NOMO-1 (cell line): ENCODE data around the gene ECI1.
"Not testable (repeated sequence)": the region's sequence is repeated elsewhere in the genome, so short reads cannot be mapped to it uniquely, and the experiment has no call there.

Source experiments
- DNase-seq, 2 experiments: peaks; one replicate each; lab custom pipeline; 2025; ENCODE audit not compliant: unreplicated experiment in 2 of 2; lab: John Stamatoyannopoulos, UW

ECI1 gene

DNA sequence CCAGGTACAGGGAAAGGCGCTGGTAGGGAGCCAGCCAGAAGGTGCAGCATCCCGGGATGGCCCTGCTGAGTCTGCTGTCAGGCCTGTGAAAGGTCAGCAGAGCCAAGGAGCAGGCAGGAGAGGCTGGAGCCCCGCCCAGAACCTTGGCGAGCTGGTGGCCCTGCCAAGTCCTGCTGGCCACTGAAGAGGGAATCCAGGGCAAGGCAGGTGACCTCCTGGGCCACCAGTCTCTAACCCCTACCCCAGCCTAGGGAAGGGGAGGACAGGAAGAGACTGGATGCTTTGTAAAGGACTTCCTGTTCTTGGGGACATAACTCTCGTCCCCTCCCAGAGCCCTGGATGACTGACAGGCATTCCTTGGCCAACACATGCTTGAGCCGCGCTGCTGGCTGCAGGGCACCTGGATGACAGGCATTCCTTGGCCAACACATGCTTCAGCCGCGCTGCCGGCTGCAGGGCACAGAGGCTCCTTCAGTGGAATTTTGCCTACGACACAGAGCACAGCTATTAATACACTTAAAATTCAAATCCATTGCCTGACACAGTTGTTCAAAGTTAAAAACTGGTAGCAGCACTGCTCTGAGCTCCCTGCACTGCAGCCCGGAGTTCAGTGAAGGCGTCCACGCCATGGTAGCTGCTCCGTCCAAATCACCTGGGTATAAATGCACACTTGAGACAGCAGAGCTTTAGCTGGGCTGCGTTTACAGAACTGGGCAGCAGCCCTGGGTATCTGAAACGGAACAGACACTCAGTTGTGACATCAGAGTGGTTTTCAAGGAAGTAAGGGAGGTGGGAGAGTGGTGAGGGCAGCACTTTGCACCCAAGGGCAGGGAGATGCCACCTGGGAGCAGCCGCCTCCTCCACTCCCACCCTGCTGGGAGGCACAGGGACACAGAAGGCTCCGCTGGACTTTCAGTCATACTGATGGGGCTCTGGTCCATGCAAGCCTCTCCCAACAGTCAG, 38.7 kb downstream of the ECI1 start:
- peak; percentile 33 to 50 for DNase-seq

DNA sequence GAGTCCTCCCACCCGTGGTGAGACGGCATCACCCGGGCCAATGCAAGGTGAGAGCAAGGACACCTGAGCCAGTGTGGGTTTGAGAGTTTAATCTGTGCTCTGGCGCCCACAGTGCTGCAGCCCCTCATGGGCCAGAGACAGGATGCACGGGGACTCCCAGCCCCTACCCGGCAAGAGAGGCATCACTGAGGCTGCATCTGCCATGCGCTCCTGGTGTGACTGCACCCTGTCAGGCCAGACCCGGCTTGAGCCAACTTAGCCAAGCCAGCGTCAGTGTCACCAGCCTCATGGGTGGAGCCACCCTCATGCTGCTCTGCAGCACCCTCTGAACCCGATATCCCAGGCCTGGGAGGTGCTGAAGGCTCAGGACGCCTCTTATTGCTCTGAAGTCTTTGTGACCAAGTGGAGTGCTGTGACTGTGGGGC, 39.5 kb downstream of the ECI1 start:
- no peak for DNase-seq

DNA sequence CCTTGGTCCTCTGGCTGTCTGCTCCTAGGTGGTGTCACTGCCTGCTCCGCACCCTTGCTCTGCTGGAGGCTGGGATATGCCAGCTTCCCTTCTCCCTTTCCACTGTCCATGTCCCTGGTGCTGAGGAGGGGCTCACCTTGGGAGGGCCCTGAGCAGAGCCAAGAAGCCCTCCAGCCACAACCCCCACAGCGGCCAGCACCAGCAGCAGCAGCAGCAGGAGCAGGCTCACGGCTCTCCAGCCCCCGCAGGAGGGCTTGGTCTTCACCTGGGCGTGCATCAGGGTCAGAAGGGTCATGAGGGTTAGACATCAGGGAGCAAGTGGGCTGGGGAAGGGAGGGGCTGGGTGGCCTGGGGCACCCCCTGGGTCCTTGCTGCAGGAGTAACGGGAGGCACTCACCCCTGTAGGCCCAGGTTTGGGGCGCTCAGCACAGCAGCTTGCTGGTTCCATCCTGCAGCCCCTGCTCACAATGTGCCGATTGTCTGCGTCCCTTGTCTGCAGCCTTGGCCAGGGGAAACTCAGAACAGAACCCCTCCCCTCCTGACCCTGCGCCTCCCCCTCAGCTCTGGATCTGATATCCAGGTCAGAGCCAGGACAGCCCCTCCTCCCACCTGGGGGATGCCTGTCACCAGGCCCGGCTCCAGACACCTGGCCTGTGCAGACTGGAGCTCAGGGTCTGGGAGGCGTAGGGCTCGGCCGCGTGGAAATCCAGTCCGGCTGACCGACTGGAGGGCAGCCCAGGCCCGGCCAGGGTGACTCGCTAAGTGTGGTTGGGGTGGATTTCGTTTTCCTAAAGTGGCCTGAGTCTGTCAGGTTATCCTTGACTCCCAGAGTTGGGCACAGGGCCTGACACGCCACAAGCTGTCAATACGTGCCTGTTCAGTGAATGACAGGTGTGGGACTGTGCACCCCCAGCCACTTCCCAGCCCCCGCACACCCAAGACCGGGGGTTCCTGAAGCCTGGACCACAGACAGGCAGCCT, 40.7 kb downstream of the ECI1 start, which contains the start of gene BRICD5:
Gene BRICD5 (minus strand): TSS at position 478 of the 980 bp plus-strand sequence. CDS start 30 bp downstream, at position 448.
- no peak for DNase-seq

DNA sequence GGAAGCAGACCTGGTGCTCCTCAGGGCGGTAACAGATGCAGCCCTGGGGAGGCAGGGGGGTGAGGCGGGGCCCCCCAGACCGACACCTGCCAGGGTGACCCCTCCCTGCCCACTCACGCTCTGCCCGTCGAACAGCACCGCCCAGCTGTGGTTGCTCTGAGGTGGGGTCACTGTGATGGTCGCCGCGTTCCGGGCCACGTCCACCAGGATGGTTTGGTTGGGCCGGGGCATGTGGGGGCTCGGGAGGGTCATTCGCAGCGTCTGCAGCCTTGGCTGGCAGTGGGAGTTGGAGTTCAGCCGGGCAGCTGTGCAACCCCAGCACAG, 41.4 kb downstream of the ECI1 start:
- no peak for DNase-seq

DNA sequence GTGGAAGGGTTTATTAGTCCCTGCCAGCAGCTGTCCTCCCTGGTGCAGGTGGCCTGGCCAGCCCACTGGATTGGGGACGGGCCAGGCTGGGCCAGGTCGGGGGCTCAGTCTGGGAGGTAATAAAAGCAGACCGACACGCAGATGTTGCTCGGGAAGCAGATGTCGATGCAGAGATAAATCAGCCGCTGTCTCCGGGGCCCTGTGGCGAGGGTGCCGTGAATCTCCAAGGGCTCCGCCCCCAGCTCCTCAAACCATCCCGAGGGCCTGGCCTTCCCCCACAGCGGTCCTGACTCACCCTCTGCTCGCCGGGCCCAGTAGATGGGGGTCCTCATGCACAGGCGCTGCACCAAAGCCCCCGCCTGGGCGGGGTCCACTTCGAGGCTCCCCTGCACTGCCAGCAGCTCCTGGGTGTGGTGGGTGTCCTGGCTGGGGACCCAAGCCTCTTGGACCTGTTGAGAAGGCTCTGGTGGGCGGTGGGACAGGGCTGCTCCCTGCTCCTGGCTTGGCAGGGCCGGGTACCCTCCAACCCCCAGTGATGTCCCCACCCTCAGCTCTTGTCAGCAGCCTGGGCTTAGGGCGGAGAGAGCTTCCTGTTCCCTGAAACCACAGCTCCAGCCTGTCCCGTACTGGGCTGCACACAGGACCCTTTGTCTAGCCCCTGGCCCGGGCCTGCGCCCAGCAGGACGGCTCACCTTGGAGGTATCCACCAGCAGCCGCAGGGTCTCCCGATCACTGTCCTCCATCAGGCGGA, 42.0 kb downstream of the ECI1 start:
- no peak for DNase-seq

DNA sequence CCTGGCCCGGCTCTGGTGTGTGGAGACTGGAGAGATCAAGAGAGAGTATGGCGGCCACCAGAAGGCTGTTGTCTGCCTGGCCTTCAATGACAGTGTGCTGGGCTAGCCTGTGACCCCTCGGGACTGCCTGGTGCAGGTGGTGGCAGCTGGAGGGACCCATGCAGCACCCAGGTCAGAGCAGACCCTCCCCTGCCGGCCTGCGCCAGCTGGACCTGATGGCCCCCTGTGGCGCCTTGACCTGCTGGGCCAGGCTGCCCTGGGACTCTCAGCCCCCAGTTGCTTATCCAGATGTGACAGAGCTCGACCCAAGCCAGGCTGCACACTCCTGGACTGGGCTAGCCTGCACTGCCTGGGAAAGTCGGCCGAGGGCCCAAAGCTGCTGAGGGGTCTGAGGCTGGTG, 42.6 kb downstream of the ECI1 start:
- DNase-seq: no peak

DNA sequence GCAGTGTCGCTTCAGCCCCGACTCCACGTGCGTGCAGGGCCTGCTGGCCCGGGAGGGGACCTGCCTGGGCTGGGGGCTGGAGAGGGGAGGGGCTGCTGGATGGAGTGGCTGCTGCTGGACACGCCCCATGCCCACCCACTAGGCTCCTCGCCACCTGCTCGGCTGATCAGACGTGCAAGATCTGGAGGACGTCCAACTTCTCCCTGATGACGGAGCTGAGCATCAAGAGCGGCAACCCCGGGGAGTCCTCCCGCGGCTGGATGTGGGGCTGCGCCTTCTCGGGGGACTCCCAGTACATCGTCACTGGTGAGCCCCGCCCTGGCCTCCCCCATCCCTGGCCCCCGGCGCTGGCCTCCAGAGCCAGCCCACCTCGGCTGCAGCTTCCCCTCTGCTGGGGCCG, 43.1 kb downstream of the ECI1 start:
- DNase-seq: no peak

DNA sequence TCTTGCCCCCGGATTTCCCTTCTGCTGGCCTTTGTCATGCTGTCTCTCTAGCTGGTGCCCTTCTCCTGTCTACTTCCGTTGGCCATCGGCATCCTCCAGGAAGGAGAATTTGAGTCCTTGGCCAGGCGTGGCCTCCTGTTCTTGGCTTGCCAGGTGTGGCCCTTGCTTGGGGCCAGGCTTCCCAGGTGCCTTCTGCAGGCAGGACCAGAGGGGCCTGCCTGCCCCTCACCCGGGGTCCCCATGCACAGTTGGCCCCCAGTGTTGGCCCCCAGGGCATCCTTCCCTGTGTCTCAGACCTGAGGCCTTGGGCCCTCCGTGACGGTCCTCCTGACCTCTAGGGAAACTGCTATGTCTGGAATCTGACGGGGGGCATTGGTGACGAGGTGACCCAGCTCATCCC, 43.5 kb downstream of the ECI1 start:
- DNase-seq: no peak

DNA sequence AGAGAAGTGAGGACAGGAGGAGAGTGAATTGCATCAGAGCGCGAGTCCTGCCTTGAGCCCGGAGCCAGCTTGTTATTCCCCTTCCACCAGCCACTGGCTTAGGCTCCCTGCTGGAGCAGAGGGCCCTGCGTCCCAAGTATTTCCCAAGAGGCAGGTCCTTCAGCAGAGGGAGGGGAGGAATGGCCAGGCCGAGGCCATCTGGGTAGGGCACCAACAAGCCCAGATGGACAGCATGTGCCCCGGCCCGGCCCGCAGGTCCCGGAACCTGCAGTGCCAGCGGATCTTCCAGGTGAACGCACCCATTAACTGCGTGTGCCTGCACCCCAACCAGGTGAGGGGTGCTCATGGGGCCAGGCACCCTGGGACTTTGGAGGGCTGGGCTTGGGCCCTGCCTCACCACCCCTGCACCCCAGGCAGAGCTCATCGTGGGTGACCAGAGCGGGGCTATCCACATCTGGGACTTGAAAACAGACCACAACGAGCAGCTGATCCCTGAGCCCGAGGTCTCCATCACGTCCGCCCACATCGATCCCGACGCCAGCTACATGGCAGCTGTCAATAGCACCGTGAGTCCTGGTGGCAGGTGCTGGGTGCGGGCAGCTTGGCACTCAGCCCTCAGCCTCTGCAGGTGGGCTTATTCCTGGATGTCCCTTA, 44.5 kb downstream of the ECI1 start:
- no peak for DNase-seq

DNA sequence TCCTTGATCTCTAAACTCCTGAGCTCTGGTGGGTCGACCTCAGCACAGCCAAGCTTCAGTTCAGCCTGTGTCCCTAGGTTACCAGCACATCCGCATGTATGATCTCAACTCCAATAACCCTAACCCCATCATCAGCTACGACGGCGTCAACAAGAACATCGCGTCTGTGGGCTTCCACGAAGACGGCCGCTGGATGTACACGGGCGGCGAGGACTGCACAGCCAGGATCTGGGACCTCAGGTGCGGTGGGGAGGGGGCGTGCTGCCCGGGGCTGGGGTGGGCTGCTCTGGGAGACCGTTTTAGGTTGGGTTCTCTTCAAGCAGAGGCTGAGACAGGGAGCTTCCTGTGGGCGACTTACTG, 45.0 kb downstream of the ECI1 start:
- DNase-seq: no peak

DNA sequence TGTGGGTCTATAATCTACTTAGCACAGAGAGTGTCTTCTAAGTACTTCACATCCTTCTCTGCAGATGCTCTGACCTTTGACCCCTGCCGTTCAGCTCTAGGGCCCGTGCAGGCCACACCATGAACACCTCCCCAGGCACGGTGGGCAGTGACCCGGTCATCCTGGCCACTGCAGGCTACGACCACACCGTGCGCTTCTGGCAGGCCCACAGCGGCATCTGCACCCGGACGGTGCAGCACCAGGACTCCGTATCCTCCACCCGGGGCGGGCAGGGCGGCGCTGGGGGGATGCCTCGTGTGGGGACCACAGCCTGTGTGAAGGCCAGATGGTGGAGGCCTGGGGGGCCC, 45.4 kb downstream of the ECI1 start:
- no peak for DNase-seq

DNA sequence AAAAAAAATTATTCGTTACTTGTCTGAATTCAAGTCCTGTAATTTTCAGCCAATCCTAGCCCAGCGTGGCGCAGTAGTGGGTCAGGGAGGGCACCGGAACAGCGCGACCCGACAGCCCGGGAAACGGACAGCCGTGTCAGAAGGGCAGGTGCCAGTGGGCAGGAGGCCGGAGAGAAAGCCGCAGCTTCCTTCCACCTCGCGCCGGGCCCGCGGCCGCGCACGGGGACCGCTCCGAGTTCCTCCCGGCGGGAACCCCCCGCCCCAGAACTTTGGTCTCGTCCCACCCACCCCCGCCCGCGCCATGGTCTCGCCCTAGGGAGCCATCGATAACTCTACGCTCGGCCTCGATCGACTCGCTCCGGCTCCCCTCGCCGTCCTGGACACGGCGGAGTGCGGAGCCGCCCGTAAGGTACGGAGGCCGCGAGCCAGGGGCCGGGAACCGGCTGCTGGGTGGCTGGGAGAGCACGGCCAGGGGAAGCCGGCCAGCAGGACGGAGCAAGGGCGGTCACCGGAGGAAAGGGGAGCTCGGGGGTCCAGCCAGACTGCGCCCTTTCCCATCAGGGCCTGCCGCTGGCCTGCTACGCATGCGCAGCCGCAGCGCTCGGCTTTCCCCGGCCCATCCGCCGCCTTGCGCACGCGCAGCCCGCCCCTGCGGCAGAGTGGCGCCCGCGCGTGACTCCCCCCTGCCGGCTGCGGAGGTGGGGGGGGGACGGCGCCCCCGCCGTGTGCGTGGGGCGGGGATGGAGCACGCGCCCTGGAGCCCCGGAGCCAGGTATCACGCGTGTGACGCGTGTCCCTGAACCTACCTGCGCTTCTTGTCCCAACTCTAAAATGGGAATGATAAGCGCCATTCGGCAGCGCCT, 46.1 kb downstream of the ECI1 start, which contains the start of gene MLST8:
Gene MLST8 (plus strand): TSS at position 351 of the 863 bp plus-strand sequence. CDS start 632 bp downstream, outside the sequence.
- DNase-seq: peak; percentile 74 to 82

DNA sequence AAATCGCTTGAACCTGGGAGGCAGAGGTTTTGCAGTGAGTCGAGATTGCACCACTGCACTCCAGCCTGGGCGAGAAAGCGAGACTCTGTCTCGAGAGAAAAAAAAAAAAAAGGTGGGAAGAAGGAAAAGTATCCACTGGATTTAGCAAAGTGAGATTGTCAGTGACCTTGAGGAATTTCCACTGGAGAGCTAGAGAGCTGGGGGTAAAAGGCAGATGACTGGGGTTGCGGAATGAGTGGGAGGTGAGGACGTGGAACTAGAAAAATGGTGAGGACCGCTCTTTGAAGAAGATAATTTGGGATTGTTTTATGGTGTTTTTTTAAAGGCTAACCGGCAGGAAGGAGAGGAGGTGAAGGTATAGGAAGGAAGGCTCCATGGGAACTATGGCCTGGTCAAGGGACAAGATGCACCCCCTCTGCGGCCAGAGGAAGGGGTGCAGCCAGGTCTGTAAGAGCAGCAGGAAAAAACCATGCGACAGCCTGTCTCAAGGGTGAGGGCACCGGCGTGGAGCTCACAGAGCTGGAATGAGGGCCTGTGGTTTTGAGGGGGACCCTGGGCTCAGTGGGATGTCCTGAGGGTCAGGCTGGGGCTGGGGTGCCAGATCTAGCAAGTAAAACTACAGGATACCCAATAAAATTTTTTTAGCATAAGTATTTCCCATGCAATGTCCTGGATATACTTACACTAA, 46.8 kb downstream of the ECI1 start:
- DNase-seq: no peak

DNA sequence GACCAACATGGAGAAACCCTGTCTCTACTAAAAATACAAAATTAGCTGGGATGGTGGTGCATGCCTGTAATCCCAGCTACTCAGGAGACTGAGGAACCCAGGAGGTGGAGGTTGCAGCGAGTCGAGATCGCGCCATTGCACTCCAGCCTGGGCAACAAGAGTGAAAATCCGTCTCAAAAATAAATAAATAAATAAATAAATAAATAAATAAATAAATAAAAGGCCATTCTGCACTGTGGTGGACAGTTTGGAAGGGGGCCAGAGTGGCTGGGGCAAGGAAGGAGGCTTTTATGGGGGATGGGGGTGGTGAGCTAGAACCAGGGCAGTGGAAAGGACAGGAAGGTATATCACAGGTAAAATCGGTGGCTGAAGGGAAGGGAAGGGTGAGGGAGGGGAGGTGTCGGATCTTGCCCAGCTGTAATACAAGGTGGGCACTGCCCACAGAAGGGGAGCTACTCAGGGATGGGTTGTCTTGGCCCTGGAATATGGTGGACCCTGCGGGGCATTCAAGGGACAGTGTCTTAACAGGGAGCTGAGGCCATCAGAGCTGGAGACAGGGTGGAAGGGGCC, 48.2 kb downstream of the ECI1 start:
- DNase-seq: not testable (repeated sequence)

DNA sequence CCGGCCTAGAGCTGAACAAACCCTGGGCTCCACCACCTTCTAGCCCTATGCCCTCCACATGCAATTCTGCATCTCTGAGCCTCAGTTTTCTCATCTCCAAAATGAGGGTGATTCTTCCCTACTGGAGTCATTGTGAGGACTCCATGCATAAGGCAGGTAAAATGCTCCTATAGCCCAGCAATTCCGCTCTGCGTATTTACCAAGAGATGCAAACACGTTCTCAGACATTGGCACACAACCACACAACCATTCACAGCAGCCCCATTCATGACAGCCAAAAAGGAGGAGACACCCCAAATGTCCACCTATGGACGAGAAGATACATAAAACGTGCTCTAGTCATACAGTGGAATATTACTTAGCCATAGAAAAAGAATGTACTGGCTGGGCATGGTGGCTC, 51.1 kb downstream of the ECI1 start:
- no peak for DNase-seq

DNA sequence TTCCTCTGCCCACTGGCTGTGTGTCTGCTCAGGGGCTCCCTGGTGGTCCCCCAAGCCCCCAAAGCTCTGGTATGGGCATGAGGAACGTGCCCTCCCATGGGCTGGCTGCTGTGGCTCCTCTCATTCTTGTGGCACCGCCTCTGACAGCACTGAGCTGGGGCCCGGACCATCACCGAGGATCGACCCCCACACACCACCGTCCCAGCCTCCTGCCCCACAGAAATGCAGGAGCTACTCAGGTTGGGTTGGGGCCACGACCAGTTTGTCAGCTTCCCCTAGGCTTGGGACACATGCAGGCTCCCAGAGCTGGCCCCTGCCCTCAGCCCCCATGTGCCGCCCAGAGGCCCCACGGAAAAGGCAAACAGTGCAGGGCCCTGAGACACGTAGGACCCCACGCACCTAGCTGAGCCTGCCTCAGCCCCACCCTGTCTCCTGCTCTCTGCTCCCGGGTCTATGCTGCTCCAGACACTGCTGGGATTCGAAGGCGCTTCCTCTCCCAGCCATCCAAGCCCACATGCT, 51.7 kb downstream of the ECI1 start:
- no peak for DNase-seq

DNA sequence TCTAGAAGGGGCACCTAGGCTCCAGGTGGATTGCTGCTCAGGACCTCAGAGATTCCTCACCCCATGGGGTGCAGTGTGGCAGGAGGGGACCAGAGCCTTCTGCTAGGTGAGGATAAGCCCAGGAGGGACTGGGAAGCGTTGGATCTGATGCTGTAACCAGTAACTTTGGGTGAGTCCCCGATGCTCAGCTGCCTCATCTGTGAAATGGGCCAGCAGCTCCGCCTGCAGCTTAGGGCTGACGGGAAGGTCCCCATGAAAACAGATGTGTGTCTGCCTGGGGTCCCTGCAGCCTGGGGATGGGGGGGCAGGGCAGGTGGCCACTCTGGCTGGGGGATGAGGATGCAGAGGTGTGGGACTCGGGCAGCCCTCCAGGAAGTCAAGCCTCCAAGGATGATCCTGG, 52.3 kb downstream of the ECI1 start:
- no peak for DNase-seq

DNA sequence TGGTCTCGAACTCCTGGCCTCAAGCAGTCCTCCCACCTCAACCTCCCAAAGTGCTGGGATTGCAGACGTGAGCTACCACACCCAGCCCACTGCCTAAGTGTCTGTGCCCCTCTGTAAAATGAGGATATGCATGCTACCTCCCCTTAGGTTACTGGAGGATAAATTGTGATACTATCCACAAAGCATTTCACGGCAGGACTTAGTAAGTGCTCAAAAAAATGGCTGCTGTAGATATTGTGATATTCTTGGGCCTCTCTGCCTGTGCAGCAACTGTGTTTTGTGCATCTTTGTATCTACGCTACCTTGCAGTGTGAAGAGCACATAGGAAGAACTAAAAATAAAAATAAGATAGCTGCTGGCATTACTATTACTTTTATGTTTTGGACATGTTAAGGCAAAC, 53.1 kb downstream of the ECI1 start:
- no peak for DNase-seq
